PC-3 (cell line): ENCODE data around the gene ZDHHC19. TPM values are rescaled to one million over a fixed set of nuclear protein-coding genes. Genes with fewer than 3 reads are reported as not detected.
"Not testable (repeated sequence)": the region's sequence is repeated elsewhere in the genome, so short reads cannot be mapped to it uniquely, and the experiment has no call there.

ENCODE experiments used
- ATAC-seq: fragments of 200-7000 bp; cut with Tn5 transposase; 2 replicates; pipeline ENCODE4 v1.9.1; 2020; ENCODE audit warnings: mild to moderate bottlenecking, moderate library complexity
- BruUV-seq: library from RNA; stranded (reverse); fragments of 400-500 nt; replicated peaks from 2 replicates; lab custom pipeline; 2021; lab: Mats Ljungman, UMichigan
- CTCF ChIA-PET: fragments of 300-600 bp; sonication (Branson Sonifier 250); formaldehyde crosslinking; loops from one replicate; lab custom pipeline; 2022; ENCODE audit warnings: antibody characterized with exemption; lab: Charles Lee
- POLR2A ChIA-PET: fragments of 300-600 bp; sonication (Branson Sonifier 250); formaldehyde crosslinking; loops from one replicate; lab custom pipeline; 2022; ENCODE audit warnings: antibody characterized with exemption; ENCODE audit not compliant: unreplicated experiment; lab: Charles Lee
- DNase-seq: peaks from one replicate; pipeline ENCODE4 v3.0.0-alpha.2; 2015
- H2AFZ ChIP-seq: fragments of 300-600 bp; sonication (generic); 2 replicates; pipeline ENCODE4 v1.6.0; 2016; ENCODE audit warnings: antibody characterized with exemption, low read length
- H3F3A ChIP-seq: fragments of 300-600 bp; sonication (generic); one replicate; pipeline ENCODE4 v1.6.0; 2017; ENCODE audit warnings: antibody characterized with exemption, low read length, control low read depth, mild to moderate bottlenecking; ENCODE audit not compliant: unreplicated experiment
- H3K27ac ChIP-seq: fragments of 300-600 bp; sonication (generic); 2 replicates; pipeline ENCODE4 v1.5.1; 2016; ENCODE audit warnings: mild to moderate bottlenecking, low read length
- H3K27me3 ChIP-seq: fragments of 300-600 bp; sonication (generic); 2 replicates; pipeline ENCODE4 v1.6.1; 2016; ENCODE audit warnings: low read length, mixed read lengths
- H3K36me3 ChIP-seq: fragments of 300-600 bp; sonication (generic); 2 replicates; pipeline ENCODE4 v1.6.1; 2016; ENCODE audit warnings: low read depth, mixed run types, low read length, mixed read lengths
- H3K4me1 ChIP-seq: fragments of 300-600 bp; sonication (generic); 2 replicates; pipeline ENCODE4 v1.5.1; 2016; ENCODE audit warnings: low read length; ENCODE audit not compliant: insufficient read depth
- H3K4me2 ChIP-seq: fragments of 300-600 bp; sonication (generic); 2 replicates; pipeline ENCODE4 v1.6.0; 2016; ENCODE audit warnings: low read length
- H3K4me3 ChIP-seq: fragments of 300-600 bp; sonication (generic); 2 replicates; pipeline ENCODE4 v1.5.1; 2016; ENCODE audit warnings: mild to moderate bottlenecking, low read length, mixed read lengths
- H3K79me2 ChIP-seq: fragments of 300-600 bp; sonication (generic); 2 replicates; pipeline ENCODE4 v1.6.1; 2017; ENCODE audit warnings: low read length, mixed read lengths
- H3K9ac ChIP-seq: fragments of 300-600 bp; sonication (generic); 2 replicates; pipeline ENCODE4 v1.6.0; 2016; ENCODE audit warnings: mild to moderate bottlenecking, low read length
- H3K9me2 ChIP-seq: fragments of 300-600 bp; sonication (generic); replicated peaks from 2 replicates; pipeline ENCODE4 v1.6.1; 2016; ENCODE audit warnings: mixed run types, low read length, mixed read lengths
- H3K9me3 ChIP-seq: fragments of 300-600 bp; sonication (generic); 2 replicates; pipeline ENCODE4 v1.6.1; 2016; ENCODE audit warnings: low read length, mixed read lengths
- H4K20me1 ChIP-seq: fragments of 300-600 bp; sonication (generic); 2 replicates; pipeline ENCODE4 v1.6.1; 2016; ENCODE audit warnings: low read length, mixed read lengths
- CTCF ChIP-seq: fragments of 300-600 bp; sonication (generic); conservative IDR thresholded peaks from 2 replicates; pipeline ENCODE4 v1.5.1; 2017; ENCODE audit warnings: antibody characterized with exemption, low read depth, mild to moderate bottlenecking, low read length
- EZH2 ChIP-seq: fragments of 300-600 bp; sonication (generic); IDR thresholded peaks from one replicate; pipeline ENCODE4 v1.6.1; 2017; ENCODE audit warnings: antibody characterized with exemption, mild to moderate bottlenecking, low read length; ENCODE audit not compliant: unreplicated experiment
- EZH2phosphoT487 ChIP-seq: fragments of 300-600 bp; sonication (generic); IDR thresholded peaks from 2 replicates; pipeline ENCODE4 v1.6.1; 2018; ENCODE audit warnings: mild to moderate bottlenecking, antibody characterized with exemption, low read length, borderline replicate concordance
- intact Hi-C: fragments of 100-400 bp; cut with micrococcal nuclease; formaldehyde crosslinking; loops from 2 replicates; pipeline ENCODE4 v1.9.0; 2023
- total RNA-seq: library from RNA; depleted of rRNA; stranded (reverse); fragments of >200 nt; gene quantifications from 2 replicates; pipeline ENCODE4 v1.2.3, GENCODE V29; 2014

ZDHHC19 gene
- total RNA-seq, 1 experiment from 2014 or later: not detected

- Histone ChIP-seq H3K9me2 (no peaks in the 10 kb centered on the region), H4K20me1 (no peaks in the 10 kb centered on the region), H3K27me3 (no peaks in the 10 kb centered on the region), H2AFZ (no peak overlapping the region), H3K9ac (no peak overlapping the region), H3K9me3 (no peaks in the 10 kb centered on the region), H3K27ac (no peak overlapping the region), H3K4me3 (no peak overlapping the region), H3K4me2 (no peak overlapping the region), H3K36me3 (no peaks in the 10 kb centered on the region), H3K4me1 (peaks cover 35% of the 10 kb centered on the region), H3F3A (no peaks in the 10 kb centered on the region), H3K79me2 (peaks cover 10% of the 10 kb centered on the region; the same call in 1 of the 2 replicates)
- POLR2A ChIA-PET: no interaction called here
- TF ChIP-seq CTCF (no peak), EZH2phosphoT487 (no peak), EZH2 (no peak)
- DNase-seq (no peak), ATAC-seq (no peak)
- CTCF ChIA-PET: no interaction called here
- no TSS peak for BruUV-seq
- intact Hi-C loops: no loop called here
Observed at GRCh38 chr3:196214783-196215441, 3.7 kb upstream of the ZDHHC19 start.

GRCh38 chr3:196209944-196210672, 1.1 kb downstream of the ZDHHC19 start:
- DNase-seq, ATAC-seq, H3K9me3 ChIP-seq, H2AFZ ChIP-seq, H3K27me3 ChIP-seq, H3K4me2 ChIP-seq, H3K27ac ChIP-seq, H3K4me1 ChIP-seq, H4K20me1 ChIP-seq, intact Hi-C loops, CTCF ChIA-PET, H3F3A ChIP-seq, POLR2A ChIA-PET, H3K79me2 ChIP-seq, H3K36me3 ChIP-seq, H3K9ac ChIP-seq, H3K4me3 ChIP-seq, H3K9me2 ChIP-seq, BruUV-seq: not testable (repeated sequence)

- DNase-seq (no peak), ATAC-seq (no peak)
- Histone ChIP-seq H3K4me2 (no peak overlapping the region), H3K36me3 (no peaks in the 10 kb centered on the region), H3F3A (no peaks in the 10 kb centered on the region), H3K79me2 (no peaks in the 10 kb centered on the region), H3K9me2 (no peaks in the 10 kb centered on the region), H3K4me1 (no peaks in the 10 kb centered on the region), H2AFZ (no peak overlapping the region), H3K9me3 (0 out of 2 replicates have a peak, but pooled peaks cover 2% of the 10 kb centered on the region), H3K9ac (no peak overlapping the region), H3K27ac (no peak overlapping the region), H3K27me3 (no peaks in the 10 kb centered on the region), H4K20me1 (no peaks in the 10 kb centered on the region), H3K4me3 (no peak overlapping the region)
- CTCF ChIA-PET: no interaction called here
- POLR2A ChIA-PET: no interaction called here
- BruUV-seq: no TSS peak
- TF ChIP-seq EZH2: no peak
- no peak for TF ChIP-seq EZH2phosphoT487
- TF ChIP-seq CTCF: no peak
- intact Hi-C loops: no loop called here
Observed at GRCh38 chr3:196208942-196209695, 2.1 kb downstream of the ZDHHC19 start.
